ENCODE measurements around the gene C12orf56.
A peak's percentile ranks its signal among the peaks of the same experiment; 100 is the strongest.
"Not testable (repeated sequence)": the region's sequence is repeated elsewhere in the genome, so short reads cannot be mapped to it uniquely, and the experiment has no call there.

Gene C12orf56

DNA sequence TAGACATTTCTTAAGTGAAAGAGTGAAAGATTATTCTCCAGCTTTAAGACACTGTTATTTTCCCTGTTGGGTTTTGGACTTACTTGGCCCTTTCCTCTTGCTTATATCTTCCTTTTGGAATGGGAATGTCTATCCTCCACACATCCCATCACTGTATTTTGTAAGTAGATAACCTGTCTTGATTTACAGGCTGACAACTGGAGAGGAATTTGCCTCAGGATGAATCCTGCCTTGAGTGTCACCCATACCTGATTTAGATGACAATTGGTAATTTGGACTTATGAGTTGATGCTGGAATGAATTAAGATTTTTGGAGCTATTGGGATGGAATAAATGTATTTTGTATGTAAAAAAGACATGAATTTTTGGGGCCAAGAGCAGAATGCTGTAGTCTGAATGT lies 94.3 kb downstream of the C12orf56 start:
- no peak for DNase-seq

DNA sequence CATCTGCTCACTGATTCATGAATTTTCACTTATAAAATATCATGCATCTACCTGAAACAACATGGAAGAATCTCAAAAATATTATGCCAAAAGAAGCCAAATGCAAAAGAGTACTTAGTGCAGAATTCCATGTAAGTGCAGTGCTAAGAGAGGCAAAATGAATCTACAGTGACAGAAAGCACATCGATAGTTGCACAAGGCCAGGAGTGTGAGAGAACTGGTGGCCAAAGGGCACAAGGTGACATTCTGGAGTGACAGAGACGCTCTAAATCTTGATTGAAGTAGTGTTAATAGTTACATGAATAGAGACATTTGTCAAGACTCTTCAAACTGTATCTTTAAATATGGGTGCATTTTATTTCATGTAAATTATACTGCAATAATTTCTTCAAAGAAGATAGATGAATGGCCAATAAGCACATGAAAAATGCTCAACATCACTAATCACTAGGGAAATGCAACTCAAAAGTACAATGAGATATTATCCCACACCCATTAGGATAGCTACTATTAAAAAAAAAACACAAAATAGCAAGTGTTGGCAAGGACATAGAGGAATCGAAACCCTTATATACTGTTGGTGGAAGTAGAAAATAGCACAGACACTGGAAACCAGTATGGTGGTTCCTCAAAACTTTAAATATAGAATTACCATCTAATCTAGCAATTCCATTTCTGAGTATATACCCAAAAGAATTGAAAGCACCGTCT lies 96.7 kb downstream of the C12orf56 start:
- DNase-seq = peak; percentile 7

DNA sequence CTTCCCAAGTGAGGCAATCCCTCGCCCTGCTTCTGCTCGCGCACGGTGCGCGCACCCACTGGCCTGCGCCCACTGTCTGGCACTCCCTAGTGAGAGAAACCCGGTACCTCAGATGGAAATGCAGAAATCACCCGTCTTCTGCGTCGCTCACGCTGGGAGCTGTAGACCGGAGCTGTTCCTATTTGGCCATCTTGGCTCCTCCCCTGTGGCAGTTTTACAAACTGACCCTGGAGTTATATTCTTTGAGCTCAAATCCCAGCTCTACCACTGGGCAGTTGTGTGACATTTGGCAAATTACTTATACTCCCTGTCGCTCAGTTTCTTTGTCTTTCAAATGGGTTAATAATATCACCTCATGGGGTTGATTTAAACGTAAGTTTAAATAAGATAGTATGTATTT lies 97.4 kb downstream of the C12orf56 start:
- DNase-seq = not testable (repeated sequence)

DNA sequence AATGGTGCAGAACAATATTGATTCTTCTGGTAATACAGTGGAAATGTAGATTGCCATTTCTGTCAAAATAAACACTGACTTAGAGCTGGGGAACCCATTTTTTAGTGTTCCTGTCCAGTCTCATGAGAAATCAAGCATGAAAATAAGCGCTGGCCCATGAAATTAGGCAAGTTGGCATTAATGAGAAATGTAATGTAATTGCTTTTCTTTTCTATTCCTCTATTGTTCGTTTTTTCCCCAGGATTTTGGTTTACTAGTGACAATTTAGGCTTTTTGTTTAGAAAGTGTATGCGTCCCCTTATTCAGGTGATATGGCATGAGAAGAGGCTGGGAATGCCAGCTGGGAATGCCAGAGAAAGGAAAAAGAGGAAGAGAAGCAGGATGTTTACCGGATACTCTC lies 104.0 kb downstream of the C12orf56 start:
- DNase-seq = no peak

DNA sequence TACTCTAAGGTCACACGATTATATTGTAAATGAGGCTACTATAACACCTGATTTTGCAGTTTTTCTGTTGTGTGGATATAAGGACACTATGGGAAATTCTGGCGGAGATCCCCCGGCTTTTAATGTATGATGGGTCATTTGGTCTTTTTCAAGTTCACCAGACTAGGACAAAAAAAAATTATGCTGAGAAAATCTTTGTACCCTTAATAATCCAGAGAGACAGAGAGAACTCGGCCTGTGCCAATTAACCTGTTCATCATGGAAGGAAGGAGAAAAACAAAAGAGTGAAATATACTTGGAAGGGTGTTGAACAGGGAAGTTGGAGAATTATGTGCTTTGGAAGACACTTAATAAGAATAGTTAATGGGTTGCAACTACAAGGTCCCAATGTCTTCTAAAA lies 106.3 kb downstream of the C12orf56 start:
- no peak for DNase-seq

DNA sequence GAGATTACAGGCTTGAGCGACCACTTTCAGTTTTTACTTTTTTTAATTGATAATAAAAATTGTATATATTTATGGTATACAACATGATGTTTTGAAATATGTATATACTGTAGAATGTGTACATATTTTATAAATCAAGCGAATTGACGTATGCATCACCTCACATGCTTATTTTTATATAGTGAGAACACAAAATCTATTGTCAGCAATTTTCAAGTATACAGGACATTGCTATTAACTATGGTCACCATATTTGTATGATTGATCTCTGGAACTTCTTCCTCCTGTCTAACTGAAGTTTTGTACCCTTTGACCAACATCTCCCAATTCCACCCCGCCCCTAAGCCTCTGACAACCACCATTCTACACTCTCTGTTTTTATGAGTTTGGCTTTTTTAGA lies 112.1 kb downstream of the C12orf56 start:
- DNase-seq = no peak

DNA sequence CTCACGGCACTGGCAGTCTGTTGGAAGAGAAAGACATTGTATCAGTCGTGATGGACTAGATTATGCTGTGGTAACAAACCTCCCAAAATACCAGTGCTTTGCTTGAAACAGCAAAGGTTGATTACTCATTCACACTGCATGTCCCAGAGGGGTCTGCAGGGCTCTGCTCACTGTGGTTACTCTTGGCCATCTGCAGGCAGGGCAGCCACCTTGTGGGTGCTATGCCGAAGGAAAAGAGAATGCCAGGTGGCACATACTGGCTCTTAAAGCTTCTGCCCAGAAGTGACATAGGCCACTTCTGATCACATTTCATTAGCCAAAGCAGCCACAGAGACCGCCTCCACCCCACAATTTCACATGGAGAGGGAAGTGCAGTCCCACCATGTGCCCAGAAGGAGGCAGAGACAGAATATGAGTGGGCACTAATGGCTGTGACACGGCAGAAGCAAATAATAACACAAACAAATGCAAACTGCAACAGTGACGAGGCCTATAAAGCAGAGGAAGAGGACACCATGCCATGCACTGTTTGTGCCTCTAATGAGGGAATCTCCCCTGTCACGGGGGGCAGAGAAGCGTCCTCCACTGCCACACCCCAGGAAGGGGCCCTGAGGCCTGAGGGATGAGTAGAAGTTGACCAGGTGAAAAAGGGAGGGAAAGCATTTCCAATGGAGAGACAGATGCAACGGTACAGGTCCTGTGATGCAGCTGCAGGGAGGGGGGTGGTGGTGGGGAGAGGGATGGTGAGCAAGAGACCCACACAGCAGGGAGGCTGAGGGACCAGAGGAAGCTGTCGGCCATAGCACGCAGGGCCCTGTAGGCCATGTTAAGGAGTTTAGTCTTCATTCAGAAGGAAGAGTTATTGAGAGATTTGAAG lies 116.8 kb downstream of the C12orf56 start:
- DNase-seq = peak; percentile 35

DNA sequence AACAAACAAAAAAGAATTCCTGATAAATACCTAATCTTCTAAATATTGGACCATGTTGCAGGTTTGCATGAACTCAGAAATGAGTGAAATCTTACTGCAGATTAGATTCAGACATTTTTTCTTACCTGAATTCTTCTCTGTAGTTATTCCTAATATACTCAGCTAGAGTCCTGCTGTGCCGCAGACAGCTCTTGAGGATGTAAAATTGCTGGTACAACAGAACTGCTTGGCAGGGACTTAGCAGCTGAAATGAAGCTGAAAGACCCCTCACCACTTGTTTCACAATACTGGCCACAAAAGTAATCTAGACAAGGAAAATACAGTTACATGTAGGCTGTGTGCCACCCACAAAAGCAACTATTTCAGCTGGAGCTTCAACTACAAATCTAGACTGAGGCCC lies 120.1 kb downstream of the C12orf56 start:
- DNase-seq = no peak

DNA sequence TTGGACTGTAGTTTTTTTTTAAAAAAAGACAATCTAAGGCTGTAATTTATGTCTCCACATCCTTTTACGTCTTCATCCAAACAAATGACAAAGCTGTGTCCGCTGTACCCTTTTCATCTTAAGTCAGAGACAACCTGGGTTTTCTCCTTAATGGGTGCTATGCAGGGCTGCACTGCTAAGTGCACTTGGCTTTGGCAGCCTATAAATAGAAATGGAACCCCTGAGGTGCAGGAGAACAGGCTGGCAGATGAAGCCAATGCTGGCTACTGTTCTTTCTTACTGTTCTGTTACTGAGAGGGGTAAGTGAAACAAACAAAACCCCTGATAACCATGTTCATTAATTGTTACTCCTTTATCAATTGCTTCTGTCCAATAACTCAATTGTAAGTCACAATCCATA lies 121.4 kb downstream of the C12orf56 start:
- DNase-seq = no peak

DNA sequence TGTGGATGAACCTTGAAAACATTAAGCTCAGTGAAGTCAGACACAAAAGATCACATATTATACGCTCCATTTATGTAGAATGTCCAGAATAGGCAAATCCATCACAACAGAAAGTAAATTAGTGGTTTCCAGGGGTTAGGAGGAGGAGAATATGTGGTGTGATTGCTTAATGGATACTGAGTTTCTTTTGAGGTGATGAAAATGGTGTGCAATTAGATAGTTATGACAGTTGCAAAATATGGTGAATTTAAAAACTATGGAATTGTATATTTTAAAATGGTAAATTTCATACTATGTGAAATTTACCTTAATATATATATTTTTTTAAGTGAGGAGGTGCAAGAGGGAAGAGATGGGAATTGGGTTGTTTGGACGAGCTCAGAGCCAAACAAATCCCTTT lies 122.1 kb downstream of the C12orf56 start:
- DNase-seq = no peak

DNA sequence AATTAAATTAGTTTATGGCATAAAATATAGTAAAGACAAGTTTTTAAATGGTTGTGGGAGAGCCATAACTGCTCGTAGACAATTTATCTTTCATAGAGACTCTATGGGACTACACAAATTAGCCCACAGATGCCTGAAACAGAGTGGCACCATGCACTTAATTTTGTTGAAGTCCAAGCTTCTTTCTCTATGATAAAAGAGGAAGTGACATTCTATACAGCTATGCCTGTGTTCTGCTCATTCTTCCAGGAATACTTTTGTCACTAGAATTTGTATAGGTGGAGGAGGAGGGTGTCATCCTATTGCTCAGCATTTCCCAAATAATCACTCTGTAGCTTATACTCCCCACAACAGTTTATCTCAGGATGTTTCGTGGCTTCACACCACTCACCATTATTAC lies 124.7 kb downstream of the C12orf56 start:
- no peak for DNase-seq

DNA sequence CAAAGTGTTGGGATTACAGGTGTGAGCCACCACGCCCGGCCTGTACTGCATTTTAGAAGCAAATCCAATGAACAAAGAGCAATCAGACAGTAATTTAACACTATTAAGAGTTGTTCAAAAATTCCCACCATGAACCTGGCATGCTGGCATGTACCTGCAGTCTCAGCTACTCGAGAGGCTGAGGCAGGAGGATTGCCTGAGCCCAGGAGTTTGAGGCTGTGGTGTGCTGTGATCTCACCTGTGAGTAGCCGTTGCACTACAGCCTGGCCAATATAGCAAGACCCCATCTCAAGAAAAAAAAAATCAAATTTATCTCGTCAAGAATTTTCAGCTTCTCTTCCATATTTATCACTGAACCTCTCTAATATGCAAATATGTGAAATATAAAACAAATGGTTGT lies 128.7 kb downstream of the C12orf56 start:
- DNase-seq = no peak

DNA sequence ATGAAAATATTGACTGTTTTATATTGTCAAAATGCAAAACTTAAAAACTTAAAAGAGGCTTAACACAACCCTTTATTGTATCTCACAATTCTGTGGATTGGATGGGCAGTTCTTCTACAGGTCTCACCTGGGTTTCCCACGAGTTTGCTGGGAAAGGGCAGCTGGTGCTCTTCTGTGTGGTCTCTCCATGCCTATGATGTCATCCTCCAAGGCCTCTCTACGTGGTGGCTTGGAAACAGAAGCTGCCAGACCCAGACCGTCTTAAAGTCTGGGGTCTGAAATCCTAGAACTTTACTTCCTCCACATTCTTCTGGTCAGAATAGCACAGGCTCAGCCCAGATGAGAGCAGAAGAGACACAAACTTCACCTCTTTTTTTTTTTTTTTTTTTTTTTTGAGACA lies 132.0 kb downstream of the C12orf56 start:
- DNase-seq = no peak

DNA sequence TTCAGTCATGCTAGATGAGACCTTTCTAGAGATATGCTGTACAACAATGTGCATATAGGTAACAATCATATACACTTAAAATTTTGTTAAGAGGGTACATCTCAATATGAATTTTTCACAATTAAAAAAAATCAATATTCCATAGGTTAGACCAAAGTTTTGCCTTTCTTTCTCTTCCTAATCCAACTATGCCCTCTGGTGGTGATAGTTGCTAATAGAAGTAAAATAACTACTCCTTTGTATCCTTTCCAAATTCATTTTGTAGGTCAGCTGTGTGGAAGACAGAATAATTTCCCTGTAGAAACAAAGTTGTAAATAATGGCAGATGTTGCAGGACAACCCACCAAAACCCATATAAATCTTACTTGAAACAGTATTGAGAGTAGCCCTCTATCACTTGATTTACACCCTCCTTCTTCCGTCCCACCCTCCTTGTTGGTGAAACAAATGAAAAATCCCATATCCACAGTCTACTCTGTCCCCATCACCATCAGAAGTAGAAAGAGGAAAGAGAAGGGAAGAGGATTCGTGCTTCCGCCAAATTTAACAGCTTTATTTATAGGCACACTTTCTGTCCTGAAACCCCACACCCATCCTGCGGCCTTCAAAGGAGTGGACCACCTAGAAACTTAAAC lies 134.3 kb downstream of the C12orf56 start:
- peak; percentile 66 for DNase-seq

DNA sequence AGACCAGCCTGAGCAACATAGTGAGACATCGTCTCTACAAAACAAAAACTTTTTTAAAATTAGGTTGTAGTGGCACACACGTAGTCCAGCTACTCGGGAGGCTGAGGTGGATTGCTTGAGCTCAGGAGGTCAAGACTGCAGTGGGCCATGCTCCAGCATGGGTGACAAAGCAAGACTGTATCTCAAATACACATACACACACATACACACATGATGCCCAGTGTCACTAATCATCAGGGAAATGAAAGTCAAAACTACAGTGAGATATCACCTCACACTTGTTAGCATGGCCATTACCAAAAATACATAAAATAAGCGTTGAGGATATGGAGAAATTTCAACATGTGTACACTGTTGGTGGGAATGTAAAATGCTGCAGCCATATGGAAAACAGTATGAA lies 135.3 kb downstream of the C12orf56 start:
- no peak for DNase-seq

DNA sequence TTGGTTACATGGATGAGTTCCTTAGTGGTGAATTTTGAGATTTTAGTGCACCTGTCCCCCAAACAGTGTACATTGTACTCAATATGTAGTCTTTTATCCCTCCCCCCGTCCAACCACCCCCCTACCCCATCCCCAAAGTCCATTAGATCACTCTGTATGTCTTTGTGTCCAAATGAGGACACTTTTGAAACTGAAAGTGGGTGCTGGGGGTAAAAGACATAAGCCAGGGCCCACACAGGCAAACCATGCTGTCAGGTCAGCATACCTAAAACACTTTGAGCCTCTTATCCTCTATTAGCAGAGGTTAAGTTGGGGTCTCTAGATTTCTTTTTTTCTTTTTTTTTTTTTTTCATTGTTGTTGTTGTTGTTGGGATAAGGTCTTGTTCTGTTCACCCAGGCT lies 137.2 kb downstream of the C12orf56 start:
- DNase-seq = no peak

DNA sequence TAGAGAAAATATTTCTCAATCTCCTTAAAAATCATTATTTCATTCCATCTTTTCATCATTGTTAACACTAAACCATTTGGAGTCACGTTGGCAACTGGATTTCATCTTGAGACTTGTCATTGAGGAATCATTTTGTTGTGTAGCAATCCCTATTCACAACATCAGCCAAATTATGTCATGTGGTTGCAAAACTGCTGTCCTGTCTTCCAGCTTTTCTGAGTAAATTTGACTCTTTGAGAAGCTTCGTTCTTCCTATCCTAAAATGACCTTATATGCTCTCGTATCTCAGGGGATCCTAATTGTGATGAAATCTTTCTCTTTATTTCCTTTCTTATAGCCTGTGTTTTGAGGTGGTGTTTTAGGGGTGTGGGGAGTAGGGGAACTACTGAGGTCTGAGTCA lies 137.9 kb downstream of the C12orf56 start:
- no peak for DNase-seq

DNA sequence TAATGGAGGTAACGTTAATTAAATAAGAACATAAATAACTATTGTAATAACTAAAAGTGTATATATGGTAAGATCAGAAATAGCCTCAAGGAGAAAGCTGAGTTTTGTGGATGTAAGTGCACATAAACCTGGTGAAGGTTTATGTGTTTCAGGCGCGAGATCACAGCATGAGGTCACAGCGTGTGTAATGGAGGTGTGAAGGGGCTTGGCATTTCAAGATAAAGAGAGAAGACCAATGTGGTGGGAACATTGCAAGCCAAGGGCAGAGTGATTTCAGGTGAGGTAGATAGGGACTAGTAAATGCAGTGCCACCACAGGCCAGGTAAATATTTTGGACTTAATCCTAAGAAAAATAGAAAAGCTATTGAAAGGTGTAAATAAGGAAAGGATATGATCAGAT lies 146.7 kb downstream of the C12orf56 start:
- DNase-seq = no peak

DNA sequence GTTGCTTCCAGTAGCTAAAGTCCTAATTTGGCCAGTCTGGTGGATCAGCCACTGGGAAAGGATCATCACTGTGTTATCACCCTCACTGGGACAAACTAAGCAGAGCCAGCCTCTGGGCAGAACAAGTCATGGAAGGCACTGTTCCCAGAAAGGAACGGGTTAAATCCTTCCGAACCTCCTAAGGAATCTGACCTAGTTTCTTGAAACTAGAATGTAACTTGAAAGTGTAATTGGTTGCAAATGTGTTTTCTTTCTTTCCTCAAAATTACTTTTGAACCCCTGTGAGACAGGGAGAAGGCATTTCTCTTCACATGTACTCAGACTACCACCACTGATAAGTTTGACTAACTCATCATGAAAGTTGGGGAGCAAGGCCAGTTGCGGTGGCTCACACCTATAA lies 149.8 kb downstream of the C12orf56 start:
- no peak for DNase-seq

DNA sequence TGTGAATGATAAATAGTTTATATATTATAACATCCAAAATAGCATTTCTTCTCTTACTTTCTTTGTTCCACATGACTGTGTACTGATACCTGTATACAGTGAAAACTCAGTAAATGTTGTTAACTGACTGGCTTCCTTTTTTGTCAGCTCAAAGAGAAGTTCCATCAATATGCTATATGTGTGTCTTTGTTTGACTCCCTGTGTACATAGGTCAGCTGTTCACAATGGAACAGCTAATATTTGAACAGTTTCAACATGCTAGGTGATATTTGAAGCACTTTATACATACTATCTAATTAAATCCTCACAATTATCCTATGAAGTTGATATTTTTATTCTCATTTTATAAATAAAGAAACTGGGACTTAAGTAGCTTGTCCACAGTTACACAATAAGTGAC lies 153.2 kb downstream of the C12orf56 start:
- no peak for DNase-seq

DNA sequence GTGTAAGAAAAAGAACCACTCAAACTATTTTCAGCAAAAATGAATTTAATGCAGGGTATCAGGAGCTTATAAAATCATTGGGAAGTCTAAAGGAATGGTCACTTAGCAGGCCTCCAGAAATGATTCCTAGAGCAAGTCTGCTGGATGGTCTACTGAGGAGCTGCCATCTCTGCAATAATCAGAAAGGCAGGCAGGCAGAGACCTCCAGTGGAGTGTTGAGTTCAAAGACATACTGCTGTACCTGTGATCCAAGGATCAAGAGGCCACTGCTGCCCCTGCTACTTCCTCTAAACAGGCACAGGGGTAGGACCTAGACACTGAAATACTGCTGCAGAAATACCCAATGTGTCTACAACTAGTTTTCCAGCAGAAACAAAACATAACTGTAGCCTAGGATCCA lies 154.0 kb downstream of the C12orf56 start:
- DNase-seq = no peak

DNA sequence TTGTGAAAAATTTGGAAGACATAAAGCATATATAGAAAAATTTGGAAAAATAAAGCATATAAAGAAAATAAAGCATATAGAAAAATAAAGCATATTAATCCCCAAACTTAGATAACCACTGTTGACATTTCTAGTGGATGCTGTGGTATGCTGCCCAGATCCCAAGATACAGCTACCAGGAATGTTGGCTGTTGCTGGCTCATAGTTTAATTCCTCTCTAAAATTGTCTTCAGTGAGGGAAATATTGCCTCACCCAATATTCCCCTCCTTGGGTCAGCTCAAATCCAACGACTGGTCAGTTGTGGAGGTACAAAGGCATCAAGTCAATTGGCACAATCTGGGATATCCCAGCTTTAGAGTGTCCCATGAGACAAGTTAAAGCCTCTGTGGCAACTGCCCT lies 158.4 kb downstream of the C12orf56 start:
- no peak for DNase-seq

DNA sequence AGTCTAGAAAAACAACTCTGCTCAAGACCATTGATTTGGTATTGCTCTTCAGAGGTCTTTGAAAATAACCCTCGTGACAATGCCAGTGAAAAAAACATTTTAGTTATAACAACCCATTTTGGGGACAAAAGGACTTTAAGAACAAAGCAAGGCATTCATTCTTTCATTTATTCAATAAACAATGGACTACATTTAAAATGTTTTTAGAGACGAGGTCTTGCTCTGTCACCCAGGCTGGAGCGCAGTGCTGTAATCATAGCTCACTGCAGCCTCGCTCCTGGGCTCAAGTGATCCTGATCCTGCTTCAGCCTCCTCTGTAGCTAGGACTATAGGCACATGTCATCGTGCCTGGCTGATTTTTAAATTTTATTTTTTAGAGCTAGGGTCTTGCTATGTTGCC lies 160.8 kb downstream of the C12orf56 start:
- no peak for DNase-seq

DNA sequence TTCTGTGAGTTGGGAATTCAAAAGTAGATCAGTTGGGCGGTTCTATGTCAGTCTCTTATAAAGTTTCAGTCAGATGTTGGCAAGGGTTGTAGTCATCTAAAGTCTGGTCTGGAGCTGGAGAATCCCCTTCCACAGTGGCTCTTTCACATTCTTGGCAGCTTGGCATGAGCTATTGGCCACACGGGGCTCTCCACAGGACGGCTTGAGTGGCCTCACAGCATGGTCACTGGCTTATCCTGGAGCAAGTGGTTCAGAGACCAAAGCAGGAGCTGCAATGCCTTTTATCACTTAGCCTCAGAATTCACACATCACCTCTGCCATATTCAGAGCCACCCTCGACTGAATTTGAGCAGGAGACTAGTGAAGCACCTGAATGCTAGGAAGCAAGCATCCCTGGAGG lies 161.3 kb downstream of the C12orf56 start:
- no peak for DNase-seq
